Stimulated activated CD8-positive, alpha-beta memory T cell treated with anti-CD3 and anti-CD28 coated beads, Interleukin-4, amount 100 ng/mL, for 1 hour (primary cell): Measurements from ENCODE around the gene RPS27A.
"Not testable (repeated sequence)": the region's sequence is repeated elsewhere in the genome, so short reads cannot be mapped to it uniquely, and the experiment has no call there.

Source experiments
- DNase-seq, 2 donors: peaks; one replicate each; pipeline ENCODE4 v3.0.0-alpha.2; 2020; ENCODE audit warnings: low read depth in 2 of 2, low spot score in 1 of 2

Gene RPS27A

DNA sequence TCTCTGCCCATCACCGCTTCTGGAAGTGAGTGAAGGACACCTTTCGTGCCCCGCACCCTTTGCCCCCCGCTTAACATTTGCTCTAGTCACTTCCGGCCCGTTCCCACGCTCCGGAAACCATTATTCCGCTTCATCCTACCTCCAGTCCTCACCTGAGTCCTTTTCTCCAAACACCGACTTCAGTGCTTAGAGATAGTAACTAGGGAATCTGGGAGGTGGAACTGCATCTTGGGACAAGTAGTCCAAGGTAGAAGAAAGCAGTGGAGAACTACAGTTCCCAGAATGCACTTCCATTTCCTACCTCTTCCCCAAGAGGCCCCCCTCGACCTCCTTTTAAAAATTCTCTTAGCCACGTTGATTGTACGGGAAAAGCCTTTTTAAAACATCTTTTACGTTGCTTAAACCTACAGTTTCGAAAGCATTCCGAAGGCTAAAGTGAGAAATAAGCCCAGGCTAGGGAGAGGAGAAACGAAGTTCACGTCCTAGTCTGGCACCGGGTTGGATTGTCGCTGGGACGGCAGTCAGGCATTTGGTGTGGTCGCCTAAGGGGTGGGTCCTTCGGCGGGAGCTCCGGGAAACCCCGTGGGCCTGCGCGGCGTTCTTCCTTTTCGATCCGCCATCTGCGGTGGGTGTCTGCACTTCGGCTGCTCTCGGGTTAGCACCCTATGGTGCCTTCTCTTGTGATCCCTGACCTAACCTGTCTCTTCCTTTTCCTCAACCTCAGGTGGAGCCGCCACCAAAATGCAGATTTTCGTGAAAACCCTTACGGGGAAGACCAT, at the start of gene RPS27A, which contains the start of gene CLHC1:
Gene RPS27A (plus strand): TSS at position 605 of the 779 bp plus-strand sequence. CDS start 137 bp downstream, at position 742.
Gene CLHC1 (minus strand): TSS at position 210 of the 779 bp plus-strand sequence. CDS start 9,882 bp downstream, outside the sequence.
- peak; percentile 83 to 86 for DNase-seq

DNA sequence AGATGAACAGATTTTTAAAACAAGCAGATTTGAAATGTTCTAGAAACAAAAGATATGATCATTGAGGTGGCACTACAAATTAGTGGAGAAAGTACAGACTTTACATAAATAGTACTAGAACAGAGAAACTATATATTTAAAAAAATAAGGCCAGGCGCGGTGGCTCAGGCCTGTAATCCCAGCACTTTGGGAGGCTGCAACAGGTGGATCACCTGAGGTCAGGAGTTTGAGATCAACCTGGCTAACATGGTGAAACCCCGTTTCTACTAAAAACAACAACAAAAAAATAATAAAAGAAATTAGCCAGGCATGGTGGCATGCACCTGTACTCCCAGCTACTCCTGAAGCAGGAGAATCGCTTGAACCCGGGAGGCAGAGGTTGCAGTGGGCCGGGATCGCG, 45.7 kb upstream of the RPS27A start:
- not testable (repeated sequence) for DNase-seq

DNA sequence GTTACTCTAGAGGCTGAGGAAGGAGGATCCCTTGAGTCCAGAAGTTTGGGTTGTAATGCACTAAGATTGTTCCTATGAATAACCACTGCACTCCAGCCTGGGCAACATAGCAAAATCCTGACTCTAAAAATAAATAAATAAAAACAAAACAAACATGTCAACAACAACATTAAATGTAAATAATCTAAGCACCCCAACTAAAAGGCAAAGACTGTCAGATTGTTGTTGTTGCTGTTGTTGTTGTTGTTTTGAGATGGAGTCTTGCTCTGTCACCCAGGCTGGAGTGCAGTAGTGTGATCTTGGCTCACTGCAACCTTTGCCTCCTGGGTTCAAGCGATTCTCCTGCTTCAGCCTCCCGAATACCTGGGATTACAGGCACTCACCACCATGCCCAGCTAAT, 40.6 kb upstream of the RPS27A start:
- DNase-seq = not testable (repeated sequence)

DNA sequence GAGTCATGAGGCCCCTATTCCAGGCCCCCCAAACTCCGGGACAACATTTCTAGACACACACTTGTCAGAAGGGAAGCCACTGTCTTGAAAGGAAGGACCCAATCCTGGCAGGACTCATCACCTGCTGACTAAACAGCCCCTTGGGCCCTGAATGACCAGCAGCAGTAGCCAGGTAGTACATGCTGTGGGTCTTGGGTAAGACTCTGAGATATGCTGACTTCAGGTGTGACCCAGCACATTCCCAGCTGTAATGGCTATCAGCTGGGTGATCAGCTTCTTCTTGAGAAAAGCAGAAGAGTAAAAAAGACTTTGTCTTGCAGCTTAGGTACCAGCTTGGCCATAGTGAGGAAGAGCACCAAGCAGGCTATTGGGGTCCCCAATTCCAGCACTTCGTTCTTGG, 36.0 kb upstream of the RPS27A start:
- no peak for DNase-seq

DNA sequence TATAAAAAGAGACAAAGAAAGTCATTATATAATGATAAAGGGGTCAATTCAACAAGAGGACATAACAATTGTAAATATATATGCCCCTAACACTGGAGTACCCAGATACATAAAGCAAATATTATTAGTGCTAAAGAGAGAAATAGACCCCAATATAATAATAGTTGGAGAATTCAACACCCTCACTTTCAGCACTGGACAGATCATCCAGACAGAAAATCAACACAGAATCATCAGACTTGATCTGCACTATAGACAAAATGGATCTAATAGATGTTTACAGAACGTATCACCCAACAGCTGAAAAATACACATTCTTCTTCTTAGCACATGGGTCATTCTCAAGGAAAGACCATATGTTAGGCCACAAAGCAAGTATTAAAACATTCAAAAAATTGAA, 32.1 kb upstream of the RPS27A start:
- DNase-seq = no peak

DNA sequence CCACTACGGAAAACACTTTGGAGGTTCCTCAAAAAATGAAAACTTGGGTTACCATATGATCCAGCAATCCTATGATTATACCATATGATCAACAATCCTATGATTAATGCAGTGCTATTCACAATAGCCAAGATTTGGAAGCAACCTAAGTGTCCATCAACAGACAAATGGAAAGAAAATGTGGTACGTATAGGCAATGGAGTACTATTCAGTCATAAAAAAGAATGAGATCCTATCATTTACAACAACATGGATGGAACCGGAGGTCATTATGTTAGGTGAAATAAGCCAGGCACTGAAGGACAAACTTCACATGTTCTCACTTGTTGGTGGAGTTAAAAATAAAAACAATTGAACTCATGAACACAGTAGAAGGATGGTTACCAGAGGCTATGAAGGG, 28.0 kb upstream of the RPS27A start:
- DNase-seq = no peak

DNA sequence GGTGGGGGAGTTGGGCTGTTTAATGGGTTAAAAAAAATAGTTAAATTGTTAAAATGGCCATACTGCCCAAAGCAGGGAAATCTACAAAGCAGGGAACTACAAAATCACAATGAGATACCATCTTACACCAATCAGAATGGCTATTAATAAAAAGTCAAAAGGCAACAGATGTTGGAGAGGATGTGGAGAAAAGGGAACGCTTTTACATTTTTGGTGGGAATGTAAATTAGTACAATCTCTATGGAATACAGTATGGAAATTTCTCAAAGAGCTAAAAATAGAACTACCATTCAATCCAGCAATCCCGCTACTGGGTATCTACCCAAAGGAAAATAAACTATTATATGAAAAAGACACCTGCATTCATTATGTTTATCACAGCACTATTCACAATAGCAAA, 27.5 kb upstream of the RPS27A start:
- no peak for DNase-seq

DNA sequence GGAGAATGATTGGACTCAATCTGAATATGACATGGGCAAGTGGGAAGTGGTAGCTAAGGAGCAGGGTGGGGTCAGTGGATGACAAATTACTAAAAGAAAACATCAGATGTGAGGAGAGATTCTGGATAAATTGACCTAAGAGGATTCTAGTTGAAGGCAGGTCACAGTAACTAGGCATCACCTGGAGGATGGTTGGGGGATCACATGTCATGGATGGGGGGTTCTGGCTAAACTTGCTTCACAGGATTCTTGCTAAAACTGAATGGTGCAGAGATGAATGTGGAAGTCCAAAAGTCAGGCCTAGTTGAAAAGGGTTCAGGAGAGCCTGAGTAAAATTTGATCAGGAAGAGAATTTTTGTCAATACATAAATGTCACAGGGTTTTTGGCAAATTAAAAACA, 18.7 kb upstream of the RPS27A start:
- no peak for DNase-seq

DNA sequence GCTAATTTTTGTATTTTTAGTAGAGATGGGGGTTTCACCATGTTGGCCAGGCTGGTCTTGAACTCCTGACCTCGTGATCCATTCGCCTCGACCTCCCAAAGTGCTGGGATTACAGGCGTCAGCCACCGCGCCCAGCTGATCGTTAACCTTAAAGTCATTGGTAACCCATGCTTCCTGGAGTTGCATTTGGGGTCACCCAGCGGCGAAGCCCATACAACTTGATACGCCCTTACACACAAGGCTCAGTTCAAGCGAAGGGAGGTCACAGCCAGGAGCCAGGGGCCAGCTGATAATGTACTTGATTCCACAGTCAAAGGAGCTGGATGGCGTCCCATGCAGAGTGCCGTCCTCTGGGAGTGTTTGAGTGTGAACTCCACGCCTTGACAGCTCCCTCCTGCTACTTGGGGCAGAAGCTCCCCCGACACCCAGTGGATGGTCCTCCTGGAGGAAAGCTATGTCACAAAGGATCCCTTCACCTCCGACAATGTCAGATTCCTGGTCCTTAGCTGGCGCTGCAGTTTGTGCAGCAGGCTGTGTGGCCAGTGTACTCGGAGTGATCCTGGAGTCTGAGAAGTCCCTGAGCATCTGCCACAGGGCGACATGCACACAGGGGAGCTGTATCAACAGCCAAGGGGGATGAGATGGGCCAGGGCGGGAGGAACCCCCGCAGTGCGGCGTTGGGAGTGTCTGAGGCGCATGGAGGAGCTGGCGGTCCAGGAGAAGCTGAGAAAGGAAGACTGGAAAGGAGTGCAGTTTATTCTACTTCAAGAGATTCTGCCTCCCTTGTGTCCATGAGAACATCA, 8.3 kb upstream of the RPS27A start:
- no peak for DNase-seq

DNA sequence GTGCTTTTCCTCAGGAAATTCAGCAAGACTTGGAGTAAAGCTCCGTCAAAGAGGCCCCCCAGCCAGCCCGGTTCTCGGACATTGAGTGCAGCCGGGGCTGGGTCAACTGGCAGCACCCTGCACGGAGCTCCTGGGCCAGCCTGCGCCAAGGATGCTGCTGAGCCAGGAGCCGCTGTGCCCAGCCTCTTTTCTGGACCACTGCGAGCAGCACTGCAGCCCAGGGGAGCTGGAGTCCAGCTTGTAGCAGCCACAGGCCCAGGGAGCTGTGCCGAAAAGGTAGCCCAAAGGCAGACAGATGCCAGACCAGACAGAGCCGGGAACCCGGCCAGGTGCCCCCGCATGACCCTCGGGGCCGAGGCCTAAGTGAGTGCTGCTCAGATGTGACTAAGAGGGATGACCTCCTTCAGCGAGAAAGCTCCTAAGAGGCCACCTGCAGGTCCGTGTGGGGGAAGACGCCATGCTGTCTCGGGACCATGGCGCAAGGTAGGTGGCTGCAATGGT, 7.7 kb upstream of the RPS27A start:
- no peak for DNase-seq

DNA sequence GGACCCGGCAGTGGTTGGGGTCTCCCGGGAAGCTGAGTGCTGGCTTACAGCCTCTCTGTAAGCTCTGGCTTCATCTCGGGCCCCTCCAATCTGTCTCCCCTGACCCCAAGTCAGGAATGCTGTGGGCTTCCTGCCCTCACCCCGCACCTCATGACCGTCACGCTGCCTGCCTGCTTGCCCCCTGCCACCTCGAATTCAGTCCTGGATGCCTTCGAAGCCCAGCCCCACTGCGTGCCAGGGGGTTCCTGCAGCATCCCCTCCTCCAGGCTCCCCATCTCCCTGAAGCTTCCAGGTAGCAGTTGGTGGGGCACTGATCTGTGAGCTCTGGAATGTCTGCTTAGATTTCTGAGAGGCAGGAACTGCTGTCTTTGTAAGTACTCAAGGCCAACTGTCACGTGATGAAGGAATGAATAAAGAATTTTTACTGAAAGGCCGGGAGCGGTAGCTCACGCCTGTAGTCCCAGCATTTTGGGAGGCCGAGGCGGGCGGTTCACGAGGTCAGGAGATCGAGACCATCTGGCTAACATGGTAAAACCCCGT, 6.9 kb upstream of the RPS27A start:
- DNase-seq = no peak

DNA sequence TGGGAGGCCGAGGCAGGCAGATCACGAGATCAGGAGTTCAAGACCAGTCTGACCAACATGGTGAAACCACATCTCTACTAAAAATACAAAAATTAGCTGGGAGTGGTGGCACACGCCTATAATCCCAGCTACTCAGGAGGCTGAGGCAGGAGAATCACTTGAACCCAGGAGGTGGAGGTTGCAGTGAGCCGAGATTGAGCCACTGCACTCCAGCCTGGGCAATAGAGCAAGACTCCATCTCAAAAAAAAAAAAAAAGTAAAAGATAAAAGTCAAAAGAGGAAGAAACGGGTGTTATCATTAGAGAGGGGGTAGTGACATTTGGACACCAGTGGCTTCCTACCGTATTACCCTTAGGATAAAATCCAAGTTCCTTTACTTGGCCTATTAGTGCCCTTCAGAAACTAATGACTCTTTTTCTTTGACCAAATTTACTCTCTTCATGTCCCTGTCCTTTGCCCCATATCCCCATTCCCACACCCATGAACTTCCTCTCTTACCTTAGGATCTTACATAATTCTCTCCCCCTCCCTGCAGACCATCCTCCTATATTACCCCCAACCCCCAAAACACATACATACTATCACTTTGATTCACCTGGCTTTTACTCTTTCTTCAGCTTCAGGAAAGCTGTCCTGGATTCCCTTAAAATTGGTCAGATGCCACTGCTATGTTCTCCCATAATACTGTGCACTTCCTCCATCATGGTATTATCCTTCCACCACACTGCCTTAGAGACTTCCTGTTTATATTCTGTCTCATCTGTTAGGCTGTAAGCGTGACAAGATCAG, 4.9 kb upstream of the RPS27A start:
- not testable (repeated sequence) for DNase-seq

DNA sequence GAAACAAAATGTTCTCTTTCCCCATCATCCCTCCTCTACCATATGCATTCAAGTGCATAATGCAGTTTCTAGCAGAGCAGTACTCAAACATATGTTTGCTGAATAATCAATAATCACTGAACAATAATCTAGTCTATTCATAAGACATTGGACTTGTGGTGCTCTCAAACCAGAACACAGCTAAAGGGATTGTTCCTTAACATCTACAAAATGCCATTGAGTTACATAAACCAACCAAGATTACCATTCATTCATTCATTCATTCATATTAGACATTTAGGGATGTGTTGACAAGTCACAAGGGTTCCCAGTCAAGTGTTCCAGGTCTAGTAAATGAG, 4.3 kb upstream of the RPS27A start:
- DNase-seq = no peak

DNA sequence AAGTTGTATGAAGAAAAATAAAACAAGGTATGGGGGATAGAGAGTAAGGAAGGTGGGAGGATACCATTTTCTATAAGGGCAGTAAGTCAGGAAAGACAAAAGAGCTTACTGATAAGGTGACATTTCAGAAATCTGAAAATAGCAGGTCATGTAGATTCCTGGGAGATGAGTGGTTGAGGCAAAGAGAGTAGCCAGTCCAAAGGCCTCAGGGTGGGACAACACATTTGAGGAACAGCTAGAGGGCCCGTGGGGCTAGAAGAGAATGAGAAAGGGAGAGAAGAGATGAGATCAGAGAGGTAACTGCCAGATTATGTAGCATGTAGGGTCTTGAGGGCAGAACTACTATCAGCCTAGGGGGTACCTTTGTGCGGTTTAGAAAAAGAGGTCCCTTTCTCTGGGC, 3.3 kb upstream of the RPS27A start:
- no peak for DNase-seq

DNA sequence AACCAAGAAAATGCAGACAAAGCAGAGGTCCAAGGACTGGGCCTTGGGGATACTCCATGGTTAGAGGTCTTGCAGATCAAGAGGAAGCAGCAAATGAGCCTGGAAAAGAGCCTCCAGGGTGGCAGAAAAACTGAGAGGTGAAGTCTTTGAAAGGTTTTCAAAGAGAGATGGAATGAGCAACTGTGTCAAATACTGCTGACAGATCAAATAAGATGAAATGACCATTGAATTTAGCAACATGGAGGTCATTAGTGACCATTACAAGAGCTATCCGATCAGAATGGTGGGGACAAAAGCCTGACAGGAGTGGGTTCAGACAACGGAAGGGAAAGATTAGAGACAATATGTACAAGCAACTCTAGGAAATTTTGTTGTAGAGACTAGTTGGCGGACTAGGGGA, 1.9 kb upstream of the RPS27A start:
- no peak for DNase-seq

DNA sequence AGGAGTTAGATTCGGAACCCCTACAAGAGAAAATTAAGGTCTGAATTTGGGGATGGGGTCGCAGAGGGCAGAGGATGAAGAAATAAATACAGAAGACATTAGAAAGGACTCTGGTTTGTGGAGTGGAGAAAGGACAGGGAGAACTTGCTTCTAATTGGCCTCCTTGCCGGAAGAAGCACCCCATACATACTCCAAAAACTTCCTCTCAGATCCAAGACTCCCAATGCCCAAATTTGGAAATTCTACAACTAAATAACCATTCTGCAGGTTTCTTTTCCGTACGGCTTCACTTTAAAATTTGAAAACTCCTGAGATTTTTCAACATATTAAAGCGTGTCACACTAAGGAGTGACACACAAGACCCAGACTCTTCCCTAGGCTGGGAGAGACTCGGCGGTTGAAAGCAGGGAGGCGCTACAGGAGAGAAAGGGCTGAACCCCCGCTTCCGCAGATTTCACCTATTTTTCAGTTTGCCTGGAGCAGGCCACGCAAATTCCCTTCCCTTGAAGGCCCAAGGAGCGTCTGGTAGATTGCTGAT, 873 bp upstream of the RPS27A start:
- no peak for DNase-seq

DNA sequence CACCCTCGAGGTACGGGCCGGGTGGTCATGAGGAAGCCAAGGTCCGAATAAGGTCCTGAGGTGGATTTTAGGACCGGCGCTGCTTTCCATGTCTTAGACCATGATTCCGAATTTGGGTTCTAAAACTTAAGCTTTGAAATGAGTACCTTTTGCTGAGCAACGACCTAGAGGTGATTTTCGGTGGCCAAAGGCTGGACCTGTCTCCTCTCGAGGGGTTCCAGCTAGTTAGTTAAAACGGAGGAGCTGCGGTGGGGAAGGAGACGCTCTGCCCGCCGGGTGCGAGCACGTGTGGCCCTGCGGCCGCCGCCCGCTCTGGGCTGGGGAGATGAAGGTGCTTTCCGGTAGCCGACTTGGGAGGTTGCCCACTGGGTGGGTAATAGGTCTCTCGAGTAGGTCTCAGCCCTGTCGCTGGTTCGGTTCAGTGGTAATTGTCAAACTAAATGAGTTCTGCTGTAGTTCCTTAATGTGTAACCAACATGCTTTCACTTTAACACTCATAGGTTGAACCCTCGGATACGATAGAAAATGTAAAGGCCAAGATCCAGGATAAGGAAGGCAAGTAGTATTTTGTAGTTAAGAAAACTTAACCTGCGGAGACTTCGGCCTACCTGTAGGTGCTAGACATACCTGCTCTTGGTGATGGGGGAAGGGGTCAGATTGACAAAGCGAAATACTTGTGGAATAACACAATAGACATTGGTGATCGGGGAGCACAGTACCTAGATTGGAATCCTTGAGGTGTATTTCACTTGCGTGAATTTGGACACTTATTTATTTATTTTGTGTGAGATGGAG, 572 bp downstream of the RPS27A start:
- DNase-seq = peak; percentile 19 to 21

DNA sequence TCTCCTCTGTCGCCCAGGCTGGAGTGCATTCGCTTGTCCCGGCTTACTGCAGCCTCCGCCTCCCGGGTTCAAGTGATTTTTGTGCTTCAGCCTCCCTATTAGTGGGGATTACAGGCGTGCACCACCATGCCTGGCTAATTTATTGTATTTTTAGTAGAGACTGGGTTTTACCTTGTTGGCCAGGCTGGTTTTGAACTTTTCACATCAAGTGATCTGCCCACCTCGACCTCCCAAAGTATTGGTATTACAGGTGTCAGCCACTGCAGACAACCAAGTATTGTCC, 1.1 kb downstream of the RPS27A start:
- DNase-seq = no peak

DNA sequence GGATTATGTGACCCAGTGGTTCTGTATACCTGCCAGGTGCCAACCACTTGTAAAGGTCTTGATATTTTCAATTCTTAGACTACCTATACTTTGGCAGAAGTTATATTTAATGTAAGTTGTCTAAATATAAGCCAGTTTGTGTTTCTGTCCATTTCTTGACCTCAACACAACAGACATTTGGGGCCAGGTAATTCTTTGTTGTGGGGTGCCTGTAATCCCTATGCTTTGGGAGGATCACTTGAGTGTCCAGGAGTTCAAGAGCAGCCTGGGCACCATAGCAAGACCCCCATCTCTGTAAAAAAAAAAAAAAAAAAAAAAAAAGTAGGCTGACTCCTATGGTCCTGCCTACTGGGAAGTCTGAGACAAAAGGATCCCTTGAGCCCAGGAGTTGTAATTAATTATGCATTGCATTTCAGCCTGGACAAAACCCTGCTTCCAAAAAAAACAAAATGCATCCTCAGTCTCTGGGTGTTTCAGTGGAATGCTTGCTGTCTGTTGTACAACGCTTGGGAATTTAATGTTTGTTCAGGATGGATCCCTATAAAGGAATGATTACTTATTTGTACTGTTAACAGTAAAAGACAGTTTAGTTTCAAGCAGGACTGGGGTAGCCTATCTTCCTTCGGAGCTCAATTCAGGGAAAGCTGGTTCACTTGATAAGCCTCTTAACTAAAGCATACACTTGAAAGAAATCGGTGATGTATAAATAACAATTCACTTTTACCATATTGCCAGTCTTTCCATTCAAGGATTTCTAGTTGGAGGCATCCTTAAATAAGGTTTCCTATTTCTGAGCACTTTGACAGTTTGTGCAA, 3.4 kb downstream of the RPS27A start:
- no peak for DNase-seq
